CD4-positive, alpha-beta T cell (primary cell): ENCODE results near the gene FAM184B. TPM values are rescaled to one million over a fixed set of nuclear protein-coding genes. Genes with fewer than 3 reads are reported as not detected.

Source experiments
- ATAC-seq: fragments of 200-7000 bp; cut with Tn5 transposase; one replicate; pipeline ENCODE4 v1.10.0; 2022; ENCODE audit warnings: mild to moderate bottlenecking; ENCODE audit not compliant: poor library complexity
- CTCF ChIA-PET: fragments of 350-600 bp; sonication (Branson Sonifier 250); formaldehyde crosslinking; loops from one replicate; lab custom pipeline; 2021; ENCODE audit warnings: antibody characterized with exemption, inconsistent platforms; lab: Charles Lee
- POLR2A ChIA-PET: fragments of 350-600 bp; sonication (Branson Sonifier 250); formaldehyde crosslinking; loops from one replicate; lab custom pipeline; 2021; ENCODE audit warnings: antibody characterized with exemption, inconsistent platforms; lab: Charles Lee
- DNase-seq, 14 experiments: peaks; one replicate each; pipeline ENCODE4 v3.0.0-alpha.2; 2013 to 2020; ENCODE audit warnings: mixed read lengths in 2 of 14
- H3K27ac ChIP-seq, 2 donors: one replicate each; pipeline versions ENCODE4 v1.5.1 to v1.7.0; 2013; ENCODE audit warnings: low read length in 2 of 2, low read depth in 1 of 2, mild to moderate bottlenecking in 1 of 2
- H3K27me3 ChIP-seq, 2 experiments: 1 replicate in 1 of 2; 2 replicates in 1 of 2; pipeline versions ENCODE4 v1.6.1 to v1.7.0; 2013; ENCODE audit warnings: low read length in 2 of 2, control low read depth in 1 of 2, mild to moderate bottlenecking in 1 of 2, moderate library complexity in 1 of 2; ENCODE audit not compliant: insufficient read depth in 2 of 2, control insufficient read depth in 1 of 2
- H3K36me3 ChIP-seq: one replicate; pipeline ENCODE4 v1.6.1; 2013; ENCODE audit warnings: low read length, control low read depth; ENCODE audit not compliant: insufficient read depth
- H3K4me1 ChIP-seq: one replicate; pipeline ENCODE4 v1.6.1; 2013; ENCODE audit warnings: low read length, control low read depth; ENCODE audit not compliant: insufficient read depth
- H3K4me3 ChIP-seq: one replicate; pipeline ENCODE4 v1.5.1; 2013; ENCODE audit warnings: mild to moderate bottlenecking, low read length, moderate library complexity
- H3K9me3 ChIP-seq, 2 experiments: 1 replicate in 1 of 2; 2 replicates in 1 of 2; pipeline versions ENCODE4 v1.6.1 to v1.7.0; 2013; ENCODE audit warnings: low read length in 2 of 2, mild to moderate bottlenecking in 2 of 2, control low read depth in 1 of 2, moderate library complexity in 1 of 2; ENCODE audit not compliant: control insufficient read depth in 1 of 2, insufficient read depth in 1 of 2
- H3K27ac Mint-ChIP-seq: one replicate; pipeline ENCODE4 v1.8.0; 2020; ENCODE audit warnings: mixed read lengths
- H3K27me3 Mint-ChIP-seq: one replicate; pipeline ENCODE4 v1.8.0; 2021; ENCODE audit warnings: mixed read lengths
- H3K36me3 Mint-ChIP-seq: one replicate; pipeline ENCODE4 v1.8.0; 2021; ENCODE audit warnings: low read depth, mixed read lengths
- H3K4me1 Mint-ChIP-seq: one replicate; pipeline ENCODE4 v1.8.0; 2021; ENCODE audit warnings: low read depth, mixed read lengths
- H3K4me3 Mint-ChIP-seq: one replicate; pipeline ENCODE4 v1.8.0; 2020; ENCODE audit warnings: mild to moderate bottlenecking, mixed read lengths
- H3K9me3 Mint-ChIP-seq: one replicate; pipeline ENCODE4 v1.8.0; 2020; ENCODE audit warnings: mixed read lengths
- CTCF ChIP-seq: fragments of 200-600 bp; IDR thresholded peaks from one replicate; pipeline ENCODE4 v1.8.0; 2022; ENCODE audit warnings: antibody characterized with exemption, mild to moderate bottlenecking
- intact Hi-C, 2 experiments: fragments of 100-400 bp; cut with DNase I in 1 of 2; cut with micrococcal nuclease in 1 of 2; formaldehyde crosslinking; loops; one replicate each; pipeline versions ENCODE4 v1.15.1 to v1.9.0; 2023 to 2025; cut with DNase I, micrococcal nuclease
- total RNA-seq, 174 experiments: library from RNA in 2 of 174; stranded (reverse) in 2 of 174; gene quantifications; one replicate each; pipeline ENCODE4 v1.2.3 and lab custom pipeline; 2021 to 2026

Gene FAM184B
- total RNA-seq, 2 experiments from 2014 or later: not detected

DNA sequence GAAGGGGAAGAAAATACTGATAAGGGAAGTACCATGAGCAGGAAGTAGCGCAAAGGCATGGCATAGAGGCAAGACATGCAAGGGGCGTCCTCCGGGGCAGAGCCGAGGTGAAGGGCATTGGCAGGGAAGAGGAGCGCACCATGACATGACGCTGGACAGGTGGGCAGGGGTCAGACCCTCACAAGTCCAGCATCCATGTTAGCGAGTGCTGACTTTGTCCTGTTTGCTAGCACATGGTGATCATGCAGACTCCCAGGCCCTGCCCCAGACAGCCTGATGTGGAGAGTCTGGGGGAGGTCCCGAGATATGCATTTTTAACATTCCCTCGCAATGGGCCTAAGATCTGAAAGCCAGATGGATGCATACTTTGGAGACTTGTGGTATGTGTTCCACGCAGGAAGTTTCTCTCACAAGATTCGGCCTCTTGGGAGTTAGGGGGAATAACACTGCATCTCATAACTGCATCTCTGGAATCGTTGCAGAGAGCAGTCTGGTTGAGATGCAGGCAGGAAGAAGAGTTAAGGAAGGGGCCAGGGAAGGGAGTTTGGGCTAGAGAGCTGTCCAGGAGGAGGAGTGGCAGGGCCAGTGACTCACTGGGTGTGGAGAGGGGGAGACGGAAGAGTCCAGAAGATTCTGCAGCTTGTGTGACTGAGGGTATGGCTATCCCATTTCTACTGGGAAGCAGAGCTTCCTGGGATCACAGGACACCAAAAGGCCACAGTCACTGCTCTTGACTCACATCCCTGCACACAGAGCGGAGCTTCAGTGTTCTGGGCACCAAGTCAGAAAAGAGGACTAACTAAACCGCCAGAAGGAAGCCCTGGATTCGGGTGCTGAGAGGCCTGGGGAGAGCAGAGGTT is 59.7 kb downstream of the FAM184B start:
- H3K4me3 ChIP-seq: no peak overlapping the region
- Mint-ChIP-seq H3K27me3 (peaks cover 8% of the 10 kb centered on the region), H3K4me3 (no peak overlapping the region), H3K9me3 (no peaks in the 10 kb centered on the region), H3K4me1 (no peaks in the 10 kb centered on the region), H3K27ac (no peak overlapping the region), H3K36me3 (no peaks in the 10 kb centered on the region)
- ChIA-PET POLR2A (no interaction called here), CTCF (no interaction called here)
- no peaks in the 10 kb centered on the region for H3K27me3 ChIP-seq
- no peaks in the 10 kb centered on the region for H3K4me1 ChIP-seq
- ATAC-seq: no peak
- DNase-seq: no peak
- no peaks in the 10 kb centered on the region for H3K36me3 ChIP-seq
- no peaks in the 10 kb centered on the region for H3K9me3 ChIP-seq
- intact Hi-C loops: no loop called here
- no peak for TF ChIP-seq CTCF
- H3K27ac ChIP-seq: no peak overlapping the region

- H3K9me3 ChIP-seq: no peaks in the 10 kb centered on the region
- POLR2A ChIA-PET: no interaction called here
- no peaks in the 10 kb centered on the region for H3K36me3 Mint-ChIP-seq
- no peak for ATAC-seq
- no peak overlapping the region for H3K27ac ChIP-seq
- no peak for DNase-seq
- intact Hi-C loops: no loop called here
- no peaks in the 10 kb centered on the region for H3K36me3 ChIP-seq
- no peak for TF ChIP-seq CTCF
- no peaks in the 10 kb centered on the region for H3K4me1 Mint-ChIP-seq
- no peaks in the 10 kb centered on the region for H3K9me3 Mint-ChIP-seq
- H3K27ac Mint-ChIP-seq: no peak overlapping the region
- H3K4me3 ChIP-seq: no peak overlapping the region
- H3K4me1 ChIP-seq: no peaks in the 10 kb centered on the region
- CTCF ChIA-PET: no interaction called here
- H3K27me3 ChIP-seq: no peaks in the 10 kb centered on the region
- no peak overlapping the region for H3K4me3 Mint-ChIP-seq
- H3K27me3 Mint-ChIP-seq: peaks cover 6% of the 10 kb centered on the region
These were observed 62.3 kb downstream of the FAM184B start for GRCh38 chr4:17719106-17719505.

DNA sequence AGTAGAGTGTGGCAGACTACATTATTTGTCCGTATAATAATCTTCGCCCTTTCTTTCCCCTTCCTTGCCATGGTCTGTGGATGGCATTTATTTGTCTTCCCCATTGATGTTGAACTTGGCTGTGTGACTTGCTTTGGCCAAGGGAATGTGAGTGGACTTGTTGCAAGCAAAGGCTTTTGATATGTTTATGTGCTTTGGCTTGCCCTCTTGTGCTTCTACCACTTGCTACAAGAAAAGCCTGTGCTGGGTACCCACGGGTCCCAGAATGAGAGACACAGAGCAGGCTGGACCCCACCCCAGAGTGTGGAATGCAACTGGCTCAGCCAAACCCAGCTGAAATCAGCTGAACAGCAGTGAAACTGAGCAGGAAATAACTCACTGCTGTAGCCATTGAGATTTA is 63.0 kb downstream of the FAM184B start:
- DNase-seq (no peak), ATAC-seq (no peak)
- Mint-ChIP-seq H3K9me3 (no peaks in the 10 kb centered on the region), H3K4me3 (no peak overlapping the region), H3K36me3 (no peaks in the 10 kb centered on the region), H3K27me3 (peaks cover 6% of the 10 kb centered on the region), H3K4me1 (no peaks in the 10 kb centered on the region), H3K27ac (no peak overlapping the region)
- Histone ChIP-seq H3K4me3 (no peak overlapping the region), H3K27ac (no peak overlapping the region), H3K9me3 (no peaks in the 10 kb centered on the region), H3K4me1 (no peaks in the 10 kb centered on the region), H3K27me3 (no peaks in the 10 kb centered on the region), H3K36me3 (no peaks in the 10 kb centered on the region)
- TF ChIP-seq CTCF: no peak
- intact Hi-C loops: no loop called here
- POLR2A ChIA-PET: no interaction called here
- CTCF ChIA-PET: no interaction called here
